K562 (cell line): ENCODE measurements around the gene DCAF11. TPM values are rescaled to one million over a fixed set of nuclear protein-coding genes. Genes with fewer than 3 reads are reported as not detected.

Source experiments
- CHD1 ChIP-seq: fragments of 200-600 bp; sonication (generic); IDR thresholded peaks from one replicate; pipeline ENCODE4 v1.6.1; 2012; ENCODE audit warnings: mild to moderate bottlenecking, moderate library complexity, low read length, inconsistent platforms
- CUX1 ChIP-seq: fragments of 200-800 bp; sonication (Bioruptor generic); IDR thresholded peaks from 2 replicates; pipeline ENCODE4 v1.6.1; 2016; ENCODE audit warnings: missing genetic modification characterization, missing compliant biosample characterization
- HDAC2 ChIP-seq: fragments of 450-650 bp; IDR thresholded peaks from 2 replicates; pipeline ENCODE4 v1.6.1; 2016; ENCODE audit warnings: mild to moderate bottlenecking
- HLTF ChIP-seq: fragments of 450-650 bp; IDR thresholded peaks from 2 replicates; pipeline ENCODE4 v1.6.1; 2016
- KDM2B ChIP-seq: fragments of 250-450 bp; sonication (Bioruptor Pico); IDR thresholded peaks from 2 replicates; pipeline ENCODE4 v1.8.0; 2021; ENCODE audit warnings: mild to moderate bottlenecking, moderate library complexity
- KDM5B ChIP-seq: fragments of 200-600 bp; sonication (generic); IDR thresholded peaks from 2 replicates; pipeline ENCODE4 v1.6.1; 2012; ENCODE audit warnings: low read depth, mild to moderate bottlenecking, moderate library complexity, low read length, control low read depth, inconsistent platforms; ENCODE audit not compliant: insufficient replicate concordance
- MCM5 ChIP-seq: fragments of 450-650 bp; IDR thresholded peaks from 2 replicates; pipeline ENCODE4 v1.6.1; 2016; ENCODE audit warnings: low read depth
- MCM7 ChIP-seq, 2 experiments: fragments of 450-650 bp; IDR thresholded peaks; 2 replicates each; pipeline ENCODE4 v1.6.1; 2016 to 2018
- MLLT1 ChIP-seq, 2 experiments: fragments of 450-650 bp; IDR thresholded peaks; 2 replicates each; pipeline ENCODE4 v1.6.1; 2016
- SMC3 ChIP-seq: conservative IDR thresholded peaks from 2 replicates; pipeline ENCODE4 v1.6.1; 2011; ENCODE audit warnings: low read depth, low read length, improper control_type of control experiment; ENCODE audit not compliant: insufficient read depth
- TAF15 ChIP-seq: fragments of 200-400 bp; formaldehyde crosslinking; IDR thresholded peaks from 2 replicates; pipeline ENCODE4 v1.6.1; 2017; ENCODE audit warnings: mild to moderate bottlenecking, low read depth, low read length, moderate library complexity
- THRB ChIP-seq: fragments of 450-650 bp; formaldehyde crosslinking; conservative IDR thresholded peaks from 2 replicates; pipeline ENCODE4 v1.4.0; 2022; ENCODE audit warnings: mild to moderate bottlenecking, missing genetic modification characterization
- XRCC4 ChIP-seq: IDR thresholded peaks from one replicate; pipeline ENCODE4 v1.6.1; 2011; ENCODE audit not compliant: insufficient read depth, insufficient read length; ENCODE audit errors: extremely low read depth
- ZKSCAN8 ChIP-seq: fragments of 200-800 bp; sonication (Bioruptor generic); IDR thresholded peaks from 2 replicates; pipeline ENCODE4 v1.6.1; 2016; ENCODE audit warnings: missing genetic modification characterization, missing compliant biosample characterization
- ZNF212 ChIP-seq: fragments of 450-650 bp; formaldehyde crosslinking; IDR thresholded peaks from 2 replicates; pipeline ENCODE4 v1.4.0; 2020; ENCODE audit warnings: mild to moderate bottlenecking
- ZNF77 ChIP-seq: fragments of 250-450 bp; sonication (Bioruptor Pico); IDR thresholded peaks from 2 replicates; pipeline ENCODE4 v1.5.0; 2020
- polyA plus RNA-seq, 8 experiments: library from polyadenylated mRNA; depleted of rRNA in 4 of 8; stranded (reverse) in 5 of 8; unstranded in 3 of 8; fragments of >200 nt; fragmentation: Nextera tagmentation in 2 of 8; fragmentation: Illumina TruSeq in 1 of 8; extraction: Ambion mirVana in 2 of 8; extraction: Trizol in 1 of 8; gene quantifications; 2 replicates each; pipeline versions ENCODE4 v1.2.1 to v1.2.3, GENCODE V29; 2011 to 2014; ENCODE audit warnings: inconsistent platforms in 1 of 8, missing spikeins in 1 of 8
- total RNA-seq, 7 experiments: library from RNA; depleted of rRNA in 6 of 7; stranded (reverse); fragments of >200 nt in 6 of 7; fragmentation: Illumina TruSeq in 2 of 7; extraction: Trizol in 2 of 7; gene quantifications; 2 replicates each; pipeline versions ENCODE4 v1.2.1 to v1.2.3, GENCODE V29; 2011 to 2021; ENCODE audit warnings: low replicate concordance in 1 of 7
- TF ChIP-seq, protein P1 (sequence below): fragments of 250-450 bp; sonication (Bioruptor Pico); IDR thresholded peaks from 2 replicates; pipeline ENCODE4 v1.4.0; 2020; ENCODE audit warnings: mild to moderate bottlenecking, moderate library complexity

Gene DCAF11
- total and polyA plus RNA-seq, 9 of the 15 experiments (the other 6 are each of a cell fraction or from before 2014, with no cell fraction given) = 8.5 to 46.2 (median 36.4) TPM

DNA sequence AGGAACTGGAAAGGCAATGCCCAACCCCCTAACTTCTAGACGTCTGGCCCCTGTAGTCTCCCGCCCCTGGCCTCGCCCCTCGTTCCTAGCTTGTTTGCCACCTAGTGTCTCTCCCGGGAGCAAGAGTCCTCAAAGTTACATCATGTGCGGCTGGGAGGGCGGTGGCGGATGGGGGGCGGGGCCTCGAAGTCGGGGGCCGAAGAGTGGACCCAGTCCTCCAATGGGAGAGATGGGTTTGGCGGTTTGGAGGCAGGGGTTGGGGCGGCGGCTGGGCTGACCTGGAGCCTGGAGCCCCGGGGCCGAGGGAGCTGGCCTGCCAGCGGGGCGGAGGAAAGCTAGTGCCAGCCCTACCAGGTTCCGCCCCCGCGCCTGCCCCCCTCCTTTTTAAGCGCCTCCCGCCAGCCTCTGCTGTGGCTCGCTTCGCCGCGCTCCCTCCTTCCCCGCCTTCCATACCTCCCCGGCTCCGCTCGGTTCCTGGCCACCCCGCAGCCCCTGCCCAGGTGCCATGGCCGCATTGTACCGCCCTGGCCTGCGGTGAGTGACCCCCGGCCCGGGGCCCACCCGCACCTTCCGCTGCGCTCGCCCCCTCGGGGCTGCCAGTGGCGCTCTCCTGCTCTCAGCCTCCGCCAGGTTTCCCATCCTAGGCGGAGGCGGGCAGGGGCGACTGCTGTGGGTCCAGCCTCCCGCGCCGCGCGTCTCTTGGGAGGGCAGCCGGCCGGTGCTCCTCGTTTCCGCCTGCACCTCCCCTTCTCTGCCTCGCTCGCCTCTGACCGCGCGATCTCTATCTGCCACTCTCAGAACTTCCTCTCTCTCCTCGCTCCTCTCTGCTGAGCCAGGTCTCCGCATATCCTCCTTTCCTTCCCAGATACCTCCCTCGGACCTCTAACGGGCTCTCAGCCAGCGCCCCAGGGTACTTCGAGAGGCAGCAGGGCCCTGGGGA, 20.4 kb upstream of the DCAF11 start, which contains the start of gene PCK2 (continued):
- TF ChIP-seq CUX1 (CRISPR knock-in tag) (no peak), ZNF77 (CRISPR knock-in tag) (no peak), KDM5B (peak; percentile 85), KDM2B (CRISPR knock-in tag) (no peak; the same call in 1 of the 2 replicates), MLLT1 (IDR thresholded peaks at IDR 0.05) (peak in 1 of 2 experiments; percentile 75; a peak in 2 of 4 replicates), ZKSCAN8 (CRISPR knock-in tag) (no peak), CHD1 (peak; percentile 83), MCM5 (no peak), TAF15 (no peak), XRCC4 (no peak), HDAC2 (no peak), THRB (CRISPR knock-in tag) (no peak), SMC3 (no peak), MCM7 (IDR thresholded peaks at IDR 0.05) (no peak), ZNF212 (CRISPR knock-in tag) (no peak), HLTF (peak; percentile 53; the same call in 1 of the 2 replicates)
- TF ChIP-seq, protein P1, sequence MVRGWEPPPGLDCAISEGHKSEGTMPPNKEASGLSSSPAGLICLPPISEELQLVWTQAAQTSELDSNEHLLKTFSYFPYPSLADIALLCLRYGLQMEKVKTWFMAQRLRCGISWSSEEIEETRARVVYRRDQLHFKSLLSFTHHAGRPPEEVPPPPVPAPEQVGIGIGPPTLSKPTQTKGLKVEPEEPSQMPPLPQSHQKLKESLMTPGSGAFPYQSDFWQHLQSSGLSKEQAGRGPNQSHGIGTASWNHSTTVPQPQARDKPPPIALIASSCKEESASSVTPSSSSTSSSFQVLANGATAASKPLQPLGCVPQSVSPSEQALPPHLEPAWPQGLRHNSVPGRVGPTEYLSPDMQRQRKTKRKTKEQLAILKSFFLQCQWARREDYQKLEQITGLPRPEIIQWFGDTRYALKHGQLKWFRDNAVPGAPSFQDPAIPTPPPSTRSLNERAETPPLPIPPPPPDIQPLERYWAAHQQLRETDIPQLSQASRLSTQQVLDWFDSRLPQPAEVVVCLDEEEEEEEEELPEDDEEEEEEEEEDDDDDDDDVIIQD (CRISPR knock-in tag) = no peak
